ENCODE results near the gene ADAM23. TPM values are rescaled to one million over a fixed set of nuclear protein-coding genes. Genes with fewer than 3 reads are reported as not detected.

The ADAM23 gene
- polyA plus RNA-seq, 1 experiment: 1.3 TPM

GRCh38 chr2:206647985-206648384 is 204.7 kb downstream of the ADAM23 start:
- DNase-seq (ENCODE audit: low read depth): no peak
- no peak overlapping the region for H3K4me3 ChIP-seq (ENCODE audit: low read depth, low read length)
- no peaks in the 10 kb centered on the region for H3K36me3 ChIP-seq (ENCODE audit: control insufficient read depth, insufficient read depth, low read length)
- H3K27me3 ChIP-seq (ENCODE audit: control insufficient read depth, insufficient read depth, low read length): no peaks in the 10 kb centered on the region
- TF ChIP-seq, protein P1, sequence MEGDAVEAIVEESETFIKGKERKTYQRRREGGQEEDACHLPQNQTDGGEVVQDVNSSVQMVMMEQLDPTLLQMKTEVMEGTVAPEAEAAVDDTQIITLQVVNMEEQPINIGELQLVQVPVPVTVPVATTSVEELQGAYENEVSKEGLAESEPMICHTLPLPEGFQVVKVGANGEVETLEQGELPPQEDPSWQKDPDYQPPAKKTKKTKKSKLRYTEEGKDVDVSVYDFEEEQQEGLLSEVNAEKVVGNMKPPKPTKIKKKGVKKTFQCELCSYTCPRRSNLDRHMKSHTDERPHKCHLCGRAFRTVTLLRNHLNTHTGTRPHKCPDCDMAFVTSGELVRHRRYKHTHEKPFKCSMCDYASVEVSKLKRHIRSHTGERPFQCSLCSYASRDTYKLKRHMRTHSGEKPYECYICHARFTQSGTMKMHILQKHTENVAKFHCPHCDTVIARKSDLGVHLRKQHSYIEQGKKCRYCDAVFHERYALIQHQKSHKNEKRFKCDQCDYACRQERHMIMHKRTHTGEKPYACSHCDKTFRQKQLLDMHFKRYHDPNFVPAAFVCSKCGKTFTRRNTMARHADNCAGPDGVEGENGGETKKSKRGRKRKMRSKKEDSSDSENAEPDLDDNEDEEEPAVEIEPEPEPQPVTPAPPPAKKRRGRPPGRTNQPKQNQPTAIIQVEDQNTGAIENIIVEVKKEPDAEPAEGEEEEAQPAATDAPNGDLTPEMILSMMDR (IDR thresholded peaks at IDR 0.05; ENCODE audit: insufficient read depth, low read depth, low read length): no peak
- ChIA-PET CTCF (interaction anchor here (1.6 kb wide), 1 partner anchor 25 kb away, joined by 5 read pairs; no protein-coding TSS in a partner anchor), POLR2A (no interaction called here)

- no peak for DNase-seq (ENCODE audit: low read depth)
- ChIA-PET CTCF (no interaction called here), POLR2A (no interaction called here)
- H3K36me3 ChIP-seq (ENCODE audit: control insufficient read depth, insufficient read depth, low read length): no peaks in the 10 kb centered on the region
- H3K4me3 ChIP-seq (ENCODE audit: low read depth, low read length): no peak overlapping the region
- no peaks in the 10 kb centered on the region for H3K27me3 ChIP-seq (ENCODE audit: control insufficient read depth, insufficient read depth, low read length)
- TF ChIP-seq, protein P1 (IDR thresholded peaks at IDR 0.05; ENCODE audit: insufficient read depth, low read depth, low read length): no peak
Observed at GRCh38 chr2:206657087-206657486, 213.8 kb downstream of the ADAM23 start.

- TF ChIP-seq, protein P1 (IDR thresholded peaks at IDR 0.05; ENCODE audit: insufficient read depth, low read depth, low read length): no peak
- POLR2A ChIA-PET: no interaction called here
- CTCF ChIA-PET: no interaction called here
Observed at GRCh38 chr2:206665251-206665650, 221.9 kb downstream of the ADAM23 start.

More at GRCh38 chr2:206665251-206665650, 221.9 kb downstream of the ADAM23 start:
- Histone ChIP-seq H3K36me3 (ENCODE audit: control insufficient read depth, insufficient read depth, low read length) (no peaks in the 10 kb centered on the region), H3K27me3 (ENCODE audit: control insufficient read depth, insufficient read depth, low read length) (no peaks in the 10 kb centered on the region), H3K4me3 (ENCODE audit: low read depth, low read length) (no peak overlapping the region)
- no peak for DNase-seq (ENCODE audit: low read depth)

Other genes with a start within 250 kb of the ADAM23 start
- gene ZDBF2, start 168.9 kb upstream of the ADAM23 start, polyA plus RNA-seq (2011; rRNA removed): 2.5 and 5.1 TPM in 2 replicates
- not detected in 2 replicates for gene FAM237A, start 199.0 kb downstream of the ADAM23 start, polyA plus RNA-seq (2011; rRNA removed)

All from BJ (cell line).